ENCODE data around the gene KLK4. TPM values are rescaled to one million over a fixed set of nuclear protein-coding genes. Genes with fewer than 3 reads are reported as not detected.

KLK4 gene
- total and polyA plus RNA-seq, 2 of the 4 experiments (the other 2 are of a cell fraction) = not detected

GRCh38 chr19:50949861-50950260 lies 38.7 kb upstream of the KLK4 start:
- H3K4me3 ChIP-seq (ENCODE audit: insufficient read depth, low read depth, low read length) = no peak overlapping the region
- H3K27me3 ChIP-seq (ENCODE audit: control insufficient read depth, insufficient read depth, low read length) = no peaks in the 10 kb centered on the region
- no peak overlapping the region for H3K18ac ChIP-seq (ENCODE audit: low read depth, low read length)
- POLR2A ChIA-PET (ENCODE audit: unreplicated experiment) = no interaction called here
- TF ChIP-seq POLR2A (IDR thresholded peaks at IDR 0.05; ENCODE audit: low read depth, low read length) (no peak), RFX5 (IDR thresholded peaks at IDR 0.05; ENCODE audit: low read depth, low read length) (no peak), NFE2L2 (IDR thresholded peaks at IDR 0.05; ENCODE audit: low read depth, low read length) (no peak), MXI1 (IDR thresholded peaks at IDR 0.05; ENCODE audit: borderline replicate concordance, low read depth, low read length) (no peak), CHD1 (IDR thresholded peaks at IDR 0.05; ENCODE audit: low read depth, low read length) (no peak), BHLHE40 (IDR thresholded peaks at IDR 0.05; ENCODE audit: low read depth, low read length) (no peak), MAFK (IDR thresholded peaks at IDR 0.05; ENCODE audit: low read depth, low read length) (no peak)
- dilution Hi-C loops (cut with HindIII; ENCODE audit: low sequenced_read_pairs, unreplicated experiment) = no loop called here
- intact Hi-C loops (cut with micrococcal nuclease) = no loop called here
- H3K4ac ChIP-seq (ENCODE audit: low read depth, low read length) = no peak overlapping the region
- no peak overlapping the region for H3K4me2 ChIP-seq (ENCODE audit: low read depth, low read length)
- no peak for DNase-seq
- no peak overlapping the region for H4K91ac ChIP-seq (ENCODE audit: insufficient read depth, low read depth, low read length)
- H2AFZ ChIP-seq (replicated peaks; ENCODE audit: low read length, poor library complexity) = no peak overlapping the region
- H2BK20ac ChIP-seq (ENCODE audit: low read depth, low read length) = no peak overlapping the region
- no peak overlapping the region for H2BK15ac ChIP-seq (ENCODE audit: low read depth, low read length)
- H3K79me1 ChIP-seq (ENCODE audit: low read depth in 1 of 2, low read length in 2 of 2) = no peaks in the 10 kb centered on the region
- no peak overlapping the region for H3K9ac ChIP-seq (ENCODE audit: low read depth, low read length)
- H4K8ac ChIP-seq (ENCODE audit: low read depth in 2 of 2, low read length in 2 of 2) = no peak overlapping the region
- no peaks in the 10 kb centered on the region for H3K4me1 ChIP-seq (ENCODE audit: control insufficient read depth, insufficient read depth, low read length)
- no peak overlapping the region for H3K14ac ChIP-seq (replicated peaks; ENCODE audit: low read depth, low read length)
- no peaks in the 10 kb centered on the region for H4K20me1 ChIP-seq (ENCODE audit: insufficient read depth, low read length)
- no peak overlapping the region for H2BK120ac ChIP-seq (ENCODE audit: low read depth, low read length)
- no peak overlapping the region for H2AK5ac ChIP-seq (ENCODE audit: low read depth, low read length)
- H3K56ac ChIP-seq (ENCODE audit: extremely low read depth, insufficient read depth, low read length) = no peak overlapping the region
- H3K36me3 ChIP-seq (ENCODE audit: control insufficient read depth, insufficient read depth, low read length) = no peaks in the 10 kb centered on the region
- no peak overlapping the region for H2AK9ac ChIP-seq (replicated peaks; ENCODE audit: low read depth, low read length, poor library complexity)
- CTCF ChIA-PET = no interaction called here
- no peak overlapping the region for H4K5ac ChIP-seq (ENCODE audit: low read depth, low read length)
- H3K27ac ChIP-seq (ENCODE audit: insufficient read depth, low read length) = no peak overlapping the region
- no peak overlapping the region for H2BK5ac ChIP-seq (ENCODE audit: low read depth, low read length, poor library complexity, severe bottlenecking)
- in situ Hi-C loops (cut with MboI; ENCODE audit: low sequenced_read_pairs) = no loop called here
- ATAC-seq (ENCODE audit: low read depth) = no peak
- no TSS peak for BruUV-seq (replicated peaks)
- H3K23ac ChIP-seq (ENCODE audit: low read depth, low read length) = no peak overlapping the region
- WGBS, 2 experiments (ENCODE audit: extremely low coverage in 2 of 2, insufficient read length in 1 of 2) = 20% methylated on average over 1 of the region's 19 CpGs; no CpG with 5 or more reads in 1 of the 2 experiments
- H3K9me1 ChIP-seq (ENCODE audit: insufficient read depth, low read length) = no peaks in the 10 kb centered on the region
- peaks cover 14% of the 10 kb centered on the region; the same call in 1 of the 2 replicates for H3K9me3 ChIP-seq (ENCODE audit: control insufficient read depth, insufficient read depth, low read length)

All from IMR-90 (cell line).